Stimulated activated effector memory CD8-positive, alpha-beta T cell treated with anti-CD3 and anti-CD28 coated beads, Interleukin-12 subunit alpha, Interleukin-12 subunit beta, amount 100 ng/mL, for 72 hours (primary cell): ENCODE measurements around the gene COG1.

Experiments
- ATAC-seq: fragments of 150-1000 bp; cut with Tn5 transposase; 2 replicates; pipeline ENCODE4 v1.10.0; 2021
- DNase-seq, 2 donors: peaks; one replicate each; pipeline ENCODE4 v3.0.0; 2021 to 2022; ENCODE audit warnings: low spot score in 2 of 2
- H3K27ac Mint-ChIP-seq: one replicate; pipeline ENCODE4 v1.8.0; 2022; ENCODE audit warnings: mild to moderate bottlenecking, mixed read lengths
- H3K36me3 Mint-ChIP-seq: one replicate; pipeline ENCODE4 v1.8.0; 2022; ENCODE audit warnings: mild to moderate bottlenecking, mixed read lengths
- H3K4me1 Mint-ChIP-seq: one replicate; pipeline ENCODE4 v1.8.0; 2022; ENCODE audit warnings: mixed read lengths
- H3K4me3 Mint-ChIP-seq: one replicate; pipeline ENCODE4 v1.8.0; 2022; ENCODE audit warnings: mild to moderate bottlenecking, mixed read lengths
- H3K9me3 Mint-ChIP-seq: one replicate; pipeline ENCODE4 v1.8.0; 2022; ENCODE audit warnings: mixed read lengths

The COG1 gene

DNA sequence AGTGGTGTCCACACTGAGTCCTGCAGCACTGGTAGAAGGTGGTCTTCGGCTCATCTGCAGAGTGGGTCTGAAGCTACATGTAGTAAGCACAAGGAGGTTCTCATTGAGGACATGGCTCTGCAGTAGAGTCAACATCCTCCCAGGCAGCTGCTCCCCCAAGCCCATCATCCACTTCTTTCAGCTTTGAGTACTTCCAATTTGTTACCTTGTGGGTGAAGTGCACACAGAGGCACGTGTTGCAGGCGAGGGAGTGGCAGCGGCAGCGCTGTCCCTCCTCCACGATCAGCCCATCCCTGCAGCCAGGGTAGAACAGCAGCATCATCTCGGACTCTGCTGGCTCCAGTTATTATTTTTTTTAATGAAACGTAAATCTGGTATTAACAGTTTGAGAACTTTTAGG is 29.8 kb upstream of the COG1 start:
- DNase-seq = no peak
- Mint-ChIP-seq H3K27ac (no peak overlapping the region), H3K9me3 (no peaks in the 10 kb centered on the region), H3K36me3 (no peaks in the 10 kb centered on the region), H3K4me1 (peaks cover 35% of the 10 kb centered on the region), H3K4me3 (no peak overlapping the region)
- ATAC-seq = no peak

DNA sequence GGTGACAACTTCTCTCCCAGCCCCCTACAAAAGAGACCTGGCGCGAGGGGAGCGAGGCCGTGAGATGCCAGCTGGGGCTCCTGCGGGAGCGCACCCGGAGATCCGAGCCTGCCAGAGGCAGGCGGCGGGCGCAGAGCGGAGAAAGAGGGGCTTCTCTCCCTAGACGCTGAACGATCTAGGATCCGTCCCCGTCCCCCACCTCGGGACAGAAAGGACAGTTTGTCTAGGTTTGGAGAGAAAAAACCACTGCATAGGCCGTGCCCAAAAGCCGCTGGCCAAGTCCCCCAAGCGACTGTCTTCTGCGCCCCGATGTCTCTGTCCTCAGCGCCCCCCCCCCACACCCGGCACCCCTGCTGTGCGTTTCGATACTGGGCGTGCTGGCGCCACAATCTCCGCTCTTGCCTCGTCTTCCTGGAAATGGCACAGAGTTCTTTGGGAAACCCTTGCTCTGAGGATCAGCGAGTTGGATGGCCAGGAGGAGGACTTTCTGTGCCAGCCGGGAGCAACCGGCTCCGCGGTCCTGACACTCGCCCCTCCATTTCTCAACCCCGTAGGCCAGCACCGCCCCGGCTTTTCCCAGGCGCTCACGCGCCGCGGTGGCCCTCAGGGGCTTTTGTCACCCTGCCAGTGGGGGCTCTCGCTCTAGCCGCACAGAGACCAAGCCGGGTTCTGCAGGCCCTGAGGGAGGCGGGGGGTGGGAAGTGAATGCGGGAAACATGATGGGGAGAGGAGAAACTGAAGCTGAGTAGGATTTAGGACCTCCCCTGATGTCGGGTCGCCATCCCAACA is 27.0 kb upstream of the COG1 start:
- H3K4me1 Mint-ChIP-seq = peaks cover 35% of the 10 kb centered on the region
- no peaks in the 10 kb centered on the region for H3K9me3 Mint-ChIP-seq
- H3K4me3 Mint-ChIP-seq = peak overlapping the region; percentile 60
- H3K27ac Mint-ChIP-seq = no peak overlapping the region
- ATAC-seq (no peak), DNase-seq (no peak)
- H3K36me3 Mint-ChIP-seq = no peaks in the 10 kb centered on the region

DNA sequence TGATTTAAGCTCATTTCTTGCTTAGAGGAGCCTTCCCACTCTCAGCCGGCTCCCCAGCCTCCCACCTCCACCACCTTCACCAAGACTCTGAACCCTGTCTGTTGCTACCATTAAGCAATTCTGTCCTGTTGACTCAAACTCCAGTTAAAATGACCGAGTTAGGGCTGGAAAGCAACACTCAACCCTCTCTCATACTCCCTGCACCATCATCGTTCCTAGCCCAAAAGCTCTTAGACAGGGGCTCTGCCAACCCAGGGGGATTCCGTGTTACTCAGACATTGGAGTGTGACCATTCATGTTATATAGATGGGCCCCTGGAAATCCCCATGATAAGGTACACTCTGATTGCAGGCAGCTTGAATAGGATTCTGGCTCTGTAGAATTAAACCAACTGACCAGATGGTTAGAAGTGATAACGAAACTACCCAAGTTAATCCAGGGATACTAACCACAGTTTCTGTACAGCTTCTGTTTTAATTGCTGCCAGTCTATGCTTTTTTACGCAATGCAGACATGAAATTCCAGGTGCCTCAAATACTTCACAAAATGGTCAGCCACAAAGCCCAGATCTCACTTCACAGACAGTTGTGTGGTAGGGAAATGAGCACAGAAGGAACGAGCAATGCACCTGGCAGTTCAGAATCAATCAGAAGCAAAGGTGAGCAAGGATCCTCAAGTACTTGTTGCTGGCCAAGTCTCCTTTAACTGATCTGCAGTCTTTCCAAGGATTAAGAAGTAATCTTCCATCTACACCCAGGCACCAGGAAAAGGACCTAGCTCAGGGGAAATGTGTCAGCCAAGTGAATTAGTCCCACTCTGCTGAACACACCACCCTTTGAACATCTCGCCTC is 25.9 kb upstream of the COG1 start:
- no peaks in the 10 kb centered on the region for H3K9me3 Mint-ChIP-seq
- peak overlapping the region; percentile 60 for H3K4me3 Mint-ChIP-seq
- H3K36me3 Mint-ChIP-seq = no peaks in the 10 kb centered on the region
- DNase-seq (no peak), ATAC-seq (peak; percentile 82)
- peaks cover 35% of the 10 kb centered on the region for H3K4me1 Mint-ChIP-seq
- no peak overlapping the region for H3K27ac Mint-ChIP-seq

DNA sequence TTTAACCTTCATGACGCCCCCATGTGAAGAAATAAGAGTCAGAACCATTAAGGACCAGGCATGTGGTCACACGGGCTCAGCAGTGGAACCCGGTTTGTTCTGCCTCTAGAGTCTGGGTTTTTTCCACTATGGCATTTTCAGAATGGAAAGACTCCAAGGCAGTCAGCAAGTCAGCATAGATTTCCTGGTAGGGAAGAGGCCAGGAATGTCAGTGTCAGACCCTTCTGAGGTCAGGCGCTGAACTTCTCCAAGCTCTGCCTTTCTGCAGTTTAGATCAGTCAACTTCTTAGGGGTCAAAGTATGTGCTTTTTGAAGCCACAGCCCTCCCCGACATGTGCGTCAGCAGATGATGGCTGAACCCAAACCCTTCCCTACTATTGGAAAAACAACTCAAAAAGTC is 24.2 kb upstream of the COG1 start:
- no peak overlapping the region for H3K4me3 Mint-ChIP-seq
- H3K27ac Mint-ChIP-seq = no peak overlapping the region
- DNase-seq (no peak), ATAC-seq (no peak)
- no peaks in the 10 kb centered on the region for H3K9me3 Mint-ChIP-seq
- H3K4me1 Mint-ChIP-seq = peaks cover 31% of the 10 kb centered on the region
- no peaks in the 10 kb centered on the region for H3K36me3 Mint-ChIP-seq

DNA sequence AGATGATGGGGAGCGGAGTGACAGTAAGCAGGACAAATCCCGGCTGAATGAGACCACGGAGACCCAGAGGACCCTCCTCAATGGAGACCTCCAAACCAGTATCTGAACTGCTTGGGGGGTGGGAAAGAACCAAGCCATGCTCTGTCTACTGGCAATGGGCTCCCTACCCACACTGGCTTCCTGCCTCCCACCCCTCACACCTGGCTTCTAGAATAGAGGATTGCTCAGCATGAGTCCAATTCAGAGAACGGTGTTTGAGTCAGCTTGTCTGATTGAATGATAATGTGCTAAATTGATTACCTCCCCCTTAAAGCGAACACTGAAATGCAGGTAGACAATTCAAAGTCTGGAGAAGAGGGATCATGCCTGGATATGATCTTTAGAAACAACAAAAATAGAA is 22.5 kb upstream of the COG1 start:
- no peak overlapping the region for H3K4me3 Mint-ChIP-seq
- ATAC-seq = no peak

GRCh38 chr17:73172252-73172651 is 20.6 kb upstream of the COG1 start:
- Mint-ChIP-seq H3K4me3 (no peak overlapping the region), H3K4me1 (no peaks in the 10 kb centered on the region), H3K36me3 (no peaks in the 10 kb centered on the region), H3K27ac (no peak overlapping the region), H3K9me3 (no peaks in the 10 kb centered on the region)
- ATAC-seq (no peak), DNase-seq (no peak)

More for the DNA sequence above, 22.5 kb upstream of the COG1 start:
- no peak overlapping the region for H3K27ac Mint-ChIP-seq
- H3K4me1 Mint-ChIP-seq = peaks cover 16% of the 10 kb centered on the region
- H3K9me3 Mint-ChIP-seq = no peaks in the 10 kb centered on the region
- H3K36me3 Mint-ChIP-seq = no peaks in the 10 kb centered on the region
- no peak for DNase-seq

GRCh38 chr17:73174126-73174525 is 18.7 kb upstream of the COG1 start:
- Mint-ChIP-seq H3K36me3 (no peaks in the 10 kb centered on the region), H3K9me3 (no peaks in the 10 kb centered on the region), H3K4me3 (no peak overlapping the region), H3K27ac (no peak overlapping the region), H3K4me1 (no peaks in the 10 kb centered on the region)
- ATAC-seq (no peak), DNase-seq (no peak)

GRCh38 chr17:73175962-73176565 is 16.8 kb upstream of the COG1 start:
- H3K4me1 Mint-ChIP-seq = no peaks in the 10 kb centered on the region
- no peak overlapping the region for H3K4me3 Mint-ChIP-seq
- ATAC-seq (no peak), DNase-seq (no peak)
- H3K27ac Mint-ChIP-seq = no peak overlapping the region
- no peaks in the 10 kb centered on the region for H3K9me3 Mint-ChIP-seq
- no peaks in the 10 kb centered on the region for H3K36me3 Mint-ChIP-seq

GRCh38 chr17:73179387-73179786 is 13.5 kb upstream of the COG1 start:
- Mint-ChIP-seq H3K27ac (no peak overlapping the region), H3K36me3 (no peaks in the 10 kb centered on the region), H3K4me1 (no peaks in the 10 kb centered on the region), H3K4me3 (no peak overlapping the region), H3K9me3 (no peaks in the 10 kb centered on the region)
- ATAC-seq (no peak), DNase-seq (no peak)

DNA sequence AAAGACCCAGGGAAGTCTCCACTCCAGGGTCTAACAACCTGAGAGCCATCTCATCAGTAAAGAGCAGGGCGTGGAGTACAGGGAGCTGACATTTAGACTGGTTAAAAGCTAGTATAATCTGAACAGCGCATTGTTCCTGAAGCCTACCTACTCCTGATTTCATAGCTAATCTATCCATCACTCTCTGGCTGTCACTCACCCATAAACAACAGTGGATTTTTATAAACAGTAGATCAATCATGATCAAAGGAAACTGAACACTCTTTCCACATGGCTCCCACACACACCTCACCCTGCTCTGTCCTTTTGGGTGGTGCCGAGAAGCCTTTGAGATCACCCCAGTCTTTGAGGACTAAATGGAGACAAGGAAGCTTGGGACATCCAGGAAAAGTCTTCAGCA is 13.0 kb upstream of the COG1 start:
- Mint-ChIP-seq H3K9me3 (no peaks in the 10 kb centered on the region), H3K4me3 (no peak overlapping the region), H3K27ac (no peak overlapping the region), H3K36me3 (no peaks in the 10 kb centered on the region), H3K4me1 (no peaks in the 10 kb centered on the region)
- ATAC-seq (no peak), DNase-seq (no peak)

GRCh38 chr17:73182616-73183310 is 10.1 kb upstream of the COG1 start:
- Mint-ChIP-seq H3K36me3 (no peaks in the 10 kb centered on the region), H3K4me3 (no peak overlapping the region), H3K27ac (no peak overlapping the region), H3K4me1 (no peaks in the 10 kb centered on the region), H3K9me3 (no peaks in the 10 kb centered on the region)
- no peak for ATAC-seq
- no peak for DNase-seq

GRCh38 chr17:73184136-73184993 is 8.5 kb upstream of the COG1 start:
- Mint-ChIP-seq H3K9me3 (no peaks in the 10 kb centered on the region), H3K27ac (no peak overlapping the region)

DNA sequence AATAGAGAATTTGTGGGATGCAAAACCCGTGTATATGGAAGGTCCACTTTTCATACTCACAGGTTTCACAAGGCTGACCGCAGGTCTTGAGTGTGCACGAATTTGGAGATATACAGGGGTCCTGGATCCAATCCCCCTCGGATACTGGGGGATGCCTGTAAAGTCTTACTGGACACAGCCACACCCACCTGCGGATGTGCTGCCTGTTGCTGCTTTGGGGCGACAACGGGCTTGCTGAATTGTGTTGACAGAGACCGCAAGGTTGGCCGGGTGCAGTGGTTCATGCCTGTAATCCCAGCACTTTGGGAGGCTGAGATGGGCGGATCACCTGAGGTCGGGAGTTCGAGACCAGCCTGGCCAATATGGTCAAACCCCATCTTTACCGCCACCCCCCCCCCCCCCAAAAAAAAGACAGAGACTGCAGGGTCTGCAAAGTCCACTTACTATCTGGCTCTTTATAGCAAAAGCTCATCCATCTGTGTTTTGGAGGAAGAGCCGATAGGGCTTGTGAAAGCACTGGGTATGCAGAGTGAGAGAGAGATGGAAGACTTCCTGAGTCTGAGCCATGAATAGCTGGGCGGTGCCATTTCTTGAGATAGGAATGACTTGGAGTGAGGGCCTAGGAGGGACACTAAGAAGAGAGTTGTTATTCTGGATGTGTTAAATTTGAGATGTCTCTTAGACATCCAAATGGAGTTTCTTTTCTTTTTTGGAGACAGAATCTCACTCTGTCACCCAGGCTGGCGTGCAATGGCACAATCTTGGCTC is 6.4 kb upstream of the COG1 start:
- no peak for ATAC-seq
- Mint-ChIP-seq H3K36me3 (no peaks in the 10 kb centered on the region), H3K4me1 (peaks cover 4% of the 10 kb centered on the region), H3K27ac (no peak overlapping the region), H3K4me3 (no peak overlapping the region), H3K9me3 (no peaks in the 10 kb centered on the region)
- DNase-seq = no peak

More at GRCh38 chr17:73184136-73184993, 8.5 kb upstream of the COG1 start:
- DNase-seq (no peak), ATAC-seq (no peak)
- no peaks in the 10 kb centered on the region for H3K4me1 Mint-ChIP-seq
- H3K4me3 Mint-ChIP-seq = no peak overlapping the region
- no peaks in the 10 kb centered on the region for H3K36me3 Mint-ChIP-seq

- no peak overlapping the region for H3K27ac Mint-ChIP-seq
- DNase-seq (no peak), ATAC-seq (no peak)
- no peaks in the 10 kb centered on the region for H3K9me3 Mint-ChIP-seq
- H3K4me1 Mint-ChIP-seq = peaks cover 5% of the 10 kb centered on the region
- H3K4me3 Mint-ChIP-seq = no peak overlapping the region
- no peaks in the 10 kb centered on the region for H3K36me3 Mint-ChIP-seq
These were observed 5.6 kb upstream of the COG1 start for GRCh38 chr17:73187203-73187769.
